WTC11 (cell line): ENCODE results near the gene OR10H3. TPM values are rescaled to one million over a fixed set of nuclear protein-coding genes. Genes with fewer than 3 reads are reported as not detected.
"Not testable (repeated sequence)": the region's sequence is repeated elsewhere in the genome, so short reads cannot be mapped to it uniquely, and the experiment has no call there.

Experiments used
- ATAC-seq: fragments of 200-7000 bp; cut with Tn5 transposase; 2 replicates; pipeline ENCODE4 v1.10.0; 2021; ENCODE audit warnings: mild to moderate bottlenecking, moderate library complexity
- CTCF ChIA-PET: fragments of 300-600 bp; sonication (Branson Sonifier 250); formaldehyde crosslinking; loops from one replicate; lab custom pipeline; 2021; ENCODE audit warnings: antibody characterized with exemption; lab: Charles Lee
- POLR2A ChIA-PET: fragments of 350-600 bp; sonication (Branson Sonifier 250); formaldehyde crosslinking; loops from one replicate; lab custom pipeline; 2021; ENCODE audit warnings: antibody characterized with exemption; lab: Charles Lee
- DNase-seq: peaks from one replicate; pipeline ENCODE4 v3.0.0; 2021; ENCODE audit warnings: low spot score
- H3K27ac Mint-ChIP-seq: 2 replicates; pipeline ENCODE4 v1.8.0; 2021; ENCODE audit warnings: mixed read lengths
- H3K27me3 Mint-ChIP-seq: 2 replicates; pipeline ENCODE4 v1.8.0; 2021; ENCODE audit warnings: low read depth, mild to moderate bottlenecking, moderate library complexity, mixed read lengths
- H3K36me3 Mint-ChIP-seq: 2 replicates; pipeline ENCODE4 v1.8.0; 2021; ENCODE audit warnings: mixed read lengths
- H3K4me1 Mint-ChIP-seq: 2 replicates; pipeline ENCODE4 v1.8.0; 2022; ENCODE audit warnings: mixed read lengths
- H3K4me3 Mint-ChIP-seq: 2 replicates; pipeline ENCODE4 v1.8.0; 2021; ENCODE audit warnings: mild to moderate bottlenecking, moderate library complexity, mixed read lengths
- H3K9me3 Mint-ChIP-seq: 2 replicates; pipeline ENCODE4 v1.8.0; 2021; ENCODE audit warnings: mixed read lengths
- ATF1 ChIP-seq: sonication (generic); formaldehyde crosslinking; IDR thresholded peaks from 2 replicates; pipeline ENCODE4 v1.8.1; 2023; ENCODE audit warnings: mild to moderate bottlenecking, moderate library complexity, missing genetic modification reagents
- E2F4 ChIP-seq: sonication (generic); formaldehyde crosslinking; IDR thresholded peaks from 2 replicates; pipeline ENCODE4 v1.8.1; 2022; ENCODE audit warnings: low read depth, mild to moderate bottlenecking, moderate library complexity, missing genetic modification reagents, borderline replicate concordance
- ELF4 ChIP-seq: sonication (generic); formaldehyde crosslinking; IDR thresholded peaks from 2 replicates; pipeline ENCODE4 v1.8.1; 2022; ENCODE audit warnings: low read depth, mild to moderate bottlenecking, moderate library complexity, missing genetic modification reagents
- EMX1 ChIP-seq: fragments of 250-450 bp; sonication (Bioruptor Pico); IDR thresholded peaks from 2 replicates; pipeline ENCODE4 v1.8.0; 2021; ENCODE audit warnings: mild to moderate bottlenecking
- ERG ChIP-seq: fragments of 250-450 bp; sonication (Bioruptor Pico); IDR thresholded peaks from 2 replicates; pipeline ENCODE4 v1.8.0; 2021; ENCODE audit warnings: mild to moderate bottlenecking
- ETV6 ChIP-seq: sonication (generic); formaldehyde crosslinking; IDR thresholded peaks from 2 replicates; pipeline ENCODE4 v1.8.1; 2022; ENCODE audit warnings: mild to moderate bottlenecking, missing genetic modification reagents
- GRHL2 ChIP-seq: fragments of 250-450 bp; sonication (Bioruptor Pico); IDR thresholded peaks from 2 replicates; pipeline ENCODE4 v1.8.0; 2022; ENCODE audit warnings: mild to moderate bottlenecking, moderate library complexity; ENCODE audit not compliant: insufficient replicate concordance, severe bottlenecking
- HMGA2 ChIP-seq: fragments of 250-450 bp; sonication (Bioruptor Pico); IDR thresholded peaks from 2 replicates; pipeline ENCODE4 v1.4.0; 2021; ENCODE audit warnings: mild to moderate bottlenecking, moderate library complexity
- MYBL2 ChIP-seq: sonication (generic); formaldehyde crosslinking; IDR thresholded peaks from 2 replicates; pipeline ENCODE4 v1.8.1; 2023; ENCODE audit warnings: mild to moderate bottlenecking, moderate library complexity, missing genetic modification reagents
- NFYB ChIP-seq: sonication (generic); formaldehyde crosslinking; conservative IDR thresholded peaks from 2 replicates; pipeline ENCODE4 v1.8.0; 2022; ENCODE audit warnings: low read depth, missing genetic modification reagents
- NR1H2 ChIP-seq: sonication (generic); formaldehyde crosslinking; IDR thresholded peaks from 2 replicates; pipeline ENCODE4 v1.9.0; 2021; ENCODE audit warnings: mild to moderate bottlenecking, moderate library complexity, missing genetic modification reagents
- RELA ChIP-seq: sonication (generic); formaldehyde crosslinking; IDR thresholded peaks from 2 replicates; pipeline ENCODE4 v1.8.1; 2022; ENCODE audit warnings: missing genetic modification reagents, mild to moderate bottlenecking, borderline replicate concordance
- ZBTB21 ChIP-seq: sonication (generic); formaldehyde crosslinking; IDR thresholded peaks from 2 replicates; pipeline ENCODE4 v1.8.1; 2023; ENCODE audit warnings: mild to moderate bottlenecking, missing genetic modification reagents, borderline replicate concordance
- ZNF138 ChIP-seq: sonication (generic); formaldehyde crosslinking; conservative IDR thresholded peaks from 2 replicates; pipeline ENCODE4 v1.8.1; 2022; ENCODE audit warnings: mild to moderate bottlenecking, moderate library complexity, missing genetic modification reagents
- ZNF232 ChIP-seq: sonication (generic); formaldehyde crosslinking; IDR thresholded peaks from 2 replicates; pipeline ENCODE4 v1.8.0; 2022; ENCODE audit warnings: mild to moderate bottlenecking, missing genetic modification reagents
- ZNF263 ChIP-seq: sonication (generic); formaldehyde crosslinking; IDR thresholded peaks from 2 replicates; pipeline ENCODE4 v1.8.1; 2022; ENCODE audit warnings: low read depth, mild to moderate bottlenecking, moderate library complexity, missing genetic modification reagents
- ZNF671 ChIP-seq: fragments of 250-450 bp; sonication (Bioruptor Pico); IDR thresholded peaks from 2 replicates; pipeline ENCODE4 v1.8.0; 2021; ENCODE audit warnings: mild to moderate bottlenecking
- total RNA-seq: library from RNA; stranded (reverse); gene quantifications from 3 replicates; pipeline ENCODE4 v1.2.3, GENCODE V29; 2021
- TF ChIP-seq, protein P1 (sequence below): sonication (generic); formaldehyde crosslinking; IDR thresholded peaks from 2 replicates; pipeline ENCODE4 v1.8.1; 2022; ENCODE audit warnings: mild to moderate bottlenecking, missing genetic modification reagents, moderate library complexity, borderline replicate concordance
- TF ChIP-seq, protein P2 (sequence below): sonication (generic); formaldehyde crosslinking; conservative IDR thresholded peaks from 2 replicates; pipeline ENCODE4 v1.8.1; 2023; ENCODE audit warnings: mild to moderate bottlenecking, low read depth, missing genetic modification reagents, moderate library complexity
- TF ChIP-seq, protein P3 (sequence below): sonication (generic); formaldehyde crosslinking; IDR thresholded peaks from 2 replicates; pipeline ENCODE4 v1.8.0; 2023; ENCODE audit warnings: missing genetic modification reagents

Gene OR10H3
- total RNA-seq, 1 experiment from 2014 or later: not detected

- H3K27ac Mint-ChIP-seq: no peak overlapping the region
- TF ChIP-seq ZBTB21 (CRISPR knock-in tag): no peak
- TF ChIP-seq ETV6: no peak
- no peak for TF ChIP-seq RELA (CRISPR knock-in tag)
- TF ChIP-seq ZNF138 (CRISPR knock-in tag): no peak
- no peak for TF ChIP-seq NFYB
- TF ChIP-seq ZNF232 (CRISPR knock-in tag): no peak
- no peak for TF ChIP-seq GRHL2 (CRISPR knock-in tag)
- TF ChIP-seq EMX1: no peak
- TF ChIP-seq, protein P1, sequence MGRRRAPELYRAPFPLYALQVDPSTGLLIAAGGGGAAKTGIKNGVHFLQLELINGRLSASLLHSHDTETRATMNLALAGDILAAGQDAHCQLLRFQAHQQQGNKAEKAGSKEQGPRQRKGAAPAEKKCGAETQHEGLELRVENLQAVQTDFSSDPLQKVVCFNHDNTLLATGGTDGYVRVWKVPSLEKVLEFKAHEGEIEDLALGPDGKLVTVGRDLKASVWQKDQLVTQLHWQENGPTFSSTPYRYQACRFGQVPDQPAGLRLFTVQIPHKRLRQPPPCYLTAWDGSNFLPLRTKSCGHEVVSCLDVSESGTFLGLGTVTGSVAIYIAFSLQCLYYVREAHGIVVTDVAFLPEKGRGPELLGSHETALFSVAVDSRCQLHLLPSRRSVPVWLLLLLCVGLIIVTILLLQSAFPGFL (CRISPR knock-in tag): no peak
- no peak for TF ChIP-seq E2F4 (CRISPR knock-in tag)
- TF ChIP-seq ZNF263 (CRISPR knock-in tag): no peak
- no peak for TF ChIP-seq ELF4 (CRISPR knock-in tag)
- no peak for TF ChIP-seq ZNF671 (CRISPR knock-in tag)
- TF ChIP-seq NR1H2 (CRISPR knock-in tag): no peak
- TF ChIP-seq HMGA2 (CRISPR knock-in tag): no peak
- TF ChIP-seq ATF1: no peak
- no peak for TF ChIP-seq ERG (CRISPR knock-in tag)
- no peak overlapping the region for H3K4me3 Mint-ChIP-seq
- H3K4me1 Mint-ChIP-seq: no peaks in the 10 kb centered on the region
- POLR2A ChIA-PET: no interaction called here
- peaks cover 48% of the 10 kb centered on the region for H3K36me3 Mint-ChIP-seq
- CTCF ChIA-PET: no interaction called here
- peak; percentile 19 for DNase-seq
- peaks cover 9% of the 10 kb centered on the region for H3K27me3 Mint-ChIP-seq
- peaks cover 74% of the 10 kb centered on the region for H3K9me3 Mint-ChIP-seq
- no peak; the same call in 1 of the 2 replicates for ATAC-seq
Observed at GRCh38 chr19:15759962-15760565, 22.3 kb downstream of the OR10H3 start.

DNA sequence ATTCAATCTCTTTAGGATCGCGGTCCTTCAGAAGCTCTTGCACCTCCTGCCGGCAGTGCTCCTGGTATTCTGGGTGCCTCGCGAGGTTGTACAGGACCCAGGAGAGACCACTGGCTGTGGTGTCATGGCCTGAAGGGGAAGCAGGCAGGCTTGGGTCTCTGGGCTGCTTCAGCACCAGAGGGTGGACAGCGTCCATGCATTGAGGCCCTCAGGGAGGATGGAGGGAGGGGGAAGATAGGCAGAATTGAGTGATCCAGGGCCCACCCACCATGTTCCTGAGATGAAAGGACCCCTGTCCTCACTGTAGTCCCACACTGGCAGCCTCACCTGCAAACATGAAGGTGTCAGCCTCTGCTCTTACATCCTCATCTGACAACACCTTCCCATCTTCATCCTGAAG is 31.8 kb downstream of the OR10H3 start:
- TF ChIP-seq E2F4 (CRISPR knock-in tag) (no peak), MYBL2 (CRISPR knock-in tag) (no peak)
- TF ChIP-seq, protein P2, sequence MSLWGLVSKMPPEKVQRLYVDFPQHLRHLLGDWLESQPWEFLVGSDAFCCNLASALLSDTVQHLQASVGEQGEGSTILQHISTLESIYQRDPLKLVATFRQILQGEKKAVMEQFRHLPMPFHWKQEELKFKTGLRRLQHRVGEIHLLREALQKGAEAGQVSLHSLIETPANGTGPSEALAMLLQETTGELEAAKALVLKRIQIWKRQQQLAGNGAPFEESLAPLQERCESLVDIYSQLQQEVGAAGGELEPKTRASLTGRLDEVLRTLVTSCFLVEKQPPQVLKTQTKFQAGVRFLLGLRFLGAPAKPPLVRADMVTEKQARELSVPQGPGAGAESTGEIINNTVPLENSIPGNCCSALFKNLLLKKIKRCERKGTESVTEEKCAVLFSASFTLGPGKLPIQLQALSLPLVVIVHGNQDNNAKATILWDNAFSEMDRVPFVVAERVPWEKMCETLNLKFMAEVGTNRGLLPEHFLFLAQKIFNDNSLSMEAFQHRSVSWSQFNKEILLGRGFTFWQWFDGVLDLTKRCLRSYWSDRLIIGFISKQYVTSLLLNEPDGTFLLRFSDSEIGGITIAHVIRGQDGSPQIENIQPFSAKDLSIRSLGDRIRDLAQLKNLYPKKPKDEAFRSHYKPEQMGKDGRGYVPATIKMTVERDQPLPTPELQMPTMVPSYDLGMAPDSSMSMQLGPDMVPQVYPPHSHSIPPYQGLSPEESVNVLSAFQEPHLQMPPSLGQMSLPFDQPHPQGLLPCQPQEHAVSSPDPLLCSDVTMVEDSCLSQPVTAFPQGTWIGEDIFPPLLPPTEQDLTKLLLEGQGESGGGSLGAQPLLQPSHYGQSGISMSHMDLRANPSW: no peak
- TF ChIP-seq, protein P3, sequence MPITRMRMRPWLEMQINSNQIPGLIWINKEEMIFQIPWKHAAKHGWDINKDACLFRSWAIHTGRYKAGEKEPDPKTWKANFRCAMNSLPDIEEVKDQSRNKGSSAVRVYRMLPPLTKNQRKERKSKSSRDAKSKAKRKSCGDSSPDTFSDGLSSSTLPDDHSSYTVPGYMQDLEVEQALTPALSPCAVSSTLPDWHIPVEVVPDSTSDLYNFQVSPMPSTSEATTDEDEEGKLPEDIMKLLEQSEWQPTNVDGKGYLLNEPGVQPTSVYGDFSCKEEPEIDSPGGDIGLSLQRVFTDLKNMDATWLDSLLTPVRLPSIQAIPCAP: no peak
- ATAC-seq (no peak), DNase-seq (peak; percentile 18)
- no peak overlapping the region for H3K27ac Mint-ChIP-seq
- H3K27me3 Mint-ChIP-seq: peaks cover 2% of the 10 kb centered on the region; the same call in 1 of the 2 replicates
- H3K36me3 Mint-ChIP-seq: peaks cover 76% of the 10 kb centered on the region
- no peaks in the 10 kb centered on the region for H3K4me1 Mint-ChIP-seq
- ChIA-PET CTCF (no interaction called here), POLR2A (no interaction called here)
- H3K4me3 Mint-ChIP-seq: no peak overlapping the region
- peaks cover 93% of the 10 kb centered on the region for H3K9me3 Mint-ChIP-seq

- DNase-seq, H3K4me1 Mint-ChIP-seq, H3K4me3 Mint-ChIP-seq, CTCF ChIA-PET, POLR2A ChIA-PET, ATAC-seq, H3K27ac Mint-ChIP-seq: not testable (repeated sequence)
- peaks cover 12% of the 10 kb centered on the region; the same call in 1 of the 2 replicates for H3K27me3 Mint-ChIP-seq
- peaks cover 86% of the 10 kb centered on the region for H3K9me3 Mint-ChIP-seq
- H3K36me3 Mint-ChIP-seq: peaks cover 76% of the 10 kb centered on the region
Observed at GRCh38 chr19:15774159-15774558, 36.4 kb downstream of the OR10H3 start.
